Colonic mucosa (tissue), 4 donors: ENCODE data around the gene TECR. TPM values are rescaled to one million over a fixed set of nuclear protein-coding genes. Genes with fewer than 3 reads are reported as not detected.

Source experiments
- DNase-seq: peaks from one replicate; pipeline ENCODE4 v3.0.0-alpha.2; 2020
- H3K27ac ChIP-seq: fragments of 200-600 bp; one replicate; pipeline ENCODE4 v1.8.0; 2021
- H3K27me3 ChIP-seq: fragments of 200-600 bp; one replicate; pipeline ENCODE4 v1.8.0; 2021
- H3K36me3 ChIP-seq: fragments of 200-600 bp; one replicate; pipeline ENCODE4 v1.8.0; 2021
- H3K4me1 ChIP-seq: fragments of 200-600 bp; one replicate; pipeline ENCODE4 v1.8.0; 2021; ENCODE audit warnings: mild to moderate bottlenecking
- H3K4me3 ChIP-seq: fragments of 200-600 bp; one replicate; pipeline ENCODE4 v1.8.0; 2021
- H3K9ac ChIP-seq, 2 donors: one replicate each; pipeline ENCODE4 v1.7.0; 2013; ENCODE audit warnings: control low read depth in 2 of 2, low read depth in 2 of 2, low read length in 2 of 2
- H3K9me3 ChIP-seq: fragments of 200-600 bp; one replicate; pipeline ENCODE4 v1.8.0; 2021
- CTCF ChIP-seq: fragments of 200-600 bp; IDR thresholded peaks from one replicate; pipeline ENCODE4 v1.8.0; 2022; ENCODE audit warnings: antibody characterized with exemption, mild to moderate bottlenecking
- intact Hi-C: fragments of 100-400 bp; cut with DNase I; formaldehyde crosslinking; loops from one replicate; pipeline ENCODE4 v1.14.1; 2022
- total RNA-seq, 2 donors: library from RNA; stranded (reverse); fragmentation: NEBNext Ultra II Directional in 1 of 2; extraction: Animal tissue kit (Norgen Biotek cat#: 25700) in 1 of 2; gene quantifications; one replicate each; pipeline ENCODE4 v1.2.1, GENCODE V29; 2021
- donor health status: healthy.
- donor health status: DM: no; HTN: no; CAD: no.
- donor health status: DM: no; HTN: no; CAD: no.

TECR gene
- total RNA-seq, 2 donors from 2014 or later = 136 to 201 TPM

GRCh38 chr19:14542711-14543328, 13.4 kb downstream of the TECR start:
- Histone ChIP-seq H3K27ac (no peak overlapping the region), H3K27me3 (no peaks in the 10 kb centered on the region), H3K9me3 (no peaks in the 10 kb centered on the region), H3K9ac (no peak overlapping the region), H3K4me1 (no peaks in the 10 kb centered on the region), H3K4me3 (no peak overlapping the region), H3K36me3 (no peaks in the 10 kb centered on the region)
- no peak for DNase-seq
- TF ChIP-seq CTCF = no peak
- intact Hi-C loops = no loop called here

DNA sequence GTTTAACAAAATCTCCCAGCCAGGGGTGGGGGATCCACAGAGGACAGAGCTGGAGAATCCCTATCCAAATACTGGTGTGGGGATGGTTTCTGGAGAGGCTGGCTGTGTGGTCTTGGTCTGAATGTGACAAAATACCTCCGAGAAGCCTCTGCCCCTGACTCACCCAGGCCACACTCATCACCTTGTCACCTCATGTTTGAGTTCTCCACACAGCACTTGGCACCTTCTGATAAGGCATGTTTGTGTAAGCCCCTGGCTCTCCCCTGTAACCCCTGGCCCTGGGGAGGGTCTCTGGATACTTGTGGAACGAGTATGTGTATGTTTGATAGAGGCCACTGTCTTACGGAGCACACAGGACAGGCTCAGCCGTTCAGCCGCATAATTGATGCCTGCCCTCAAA, 14.7 kb downstream of the TECR start:
- H3K27ac ChIP-seq = no peak overlapping the region
- H3K27me3 ChIP-seq = no peaks in the 10 kb centered on the region
- H3K9me3 ChIP-seq = no peaks in the 10 kb centered on the region
- H3K4me1 ChIP-seq = no peaks in the 10 kb centered on the region
- intact Hi-C loops = no loop called here
- no peak for TF ChIP-seq CTCF
- no peak overlapping the region for H3K4me3 ChIP-seq
- H3K36me3 ChIP-seq = no peaks in the 10 kb centered on the region
- DNase-seq = no peak
- no peak overlapping the region for H3K9ac ChIP-seq

DNA sequence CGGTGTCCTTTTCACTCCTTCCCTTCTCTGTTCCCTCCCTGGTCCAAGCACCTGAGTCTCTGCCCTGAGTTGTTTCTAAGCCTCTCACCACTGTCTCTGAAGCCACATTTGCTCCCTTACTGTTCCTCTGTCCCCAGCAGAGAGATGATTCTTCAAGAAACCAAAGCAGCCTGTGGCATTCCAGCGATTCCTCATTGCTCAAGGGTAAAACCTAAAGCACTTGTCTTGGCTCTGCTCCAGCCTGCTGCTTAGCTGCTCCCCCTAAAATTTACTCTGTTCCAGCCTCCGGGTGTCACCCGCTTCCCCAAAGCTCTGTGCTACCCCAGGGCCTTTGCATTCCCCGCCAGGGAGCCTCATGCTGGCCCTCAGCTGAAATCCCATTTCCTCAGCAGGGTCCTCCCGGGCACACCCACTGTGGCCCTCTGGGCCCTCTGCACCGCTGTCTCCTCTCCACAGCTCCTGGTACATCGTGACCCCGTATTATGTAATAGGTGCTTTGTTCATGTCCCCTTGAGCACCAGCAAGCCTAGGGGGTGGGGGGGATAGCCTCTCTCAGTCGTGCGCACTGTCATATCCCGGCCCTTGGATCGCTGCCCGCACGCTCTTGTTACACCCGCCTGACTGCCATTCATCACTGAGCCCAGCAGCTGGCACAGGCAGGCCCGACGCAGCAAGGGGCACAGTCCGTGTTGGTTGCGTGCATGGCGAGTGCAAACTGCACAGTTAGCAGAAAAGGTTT, 15.8 kb downstream of the TECR start:
- no peak for DNase-seq
- no peaks in the 10 kb centered on the region for H3K27me3 ChIP-seq
- H3K36me3 ChIP-seq = no peaks in the 10 kb centered on the region
- intact Hi-C loops = no loop called here
- no peak overlapping the region for H3K27ac ChIP-seq
- H3K4me1 ChIP-seq = no peaks in the 10 kb centered on the region
- no peaks in the 10 kb centered on the region for H3K9me3 ChIP-seq
- H3K4me3 ChIP-seq = no peak overlapping the region
- TF ChIP-seq CTCF = no peak
- H3K9ac ChIP-seq = peak overlapping the region in 1 of 2 donors; percentile 5

- no peak overlapping the region for H3K27ac ChIP-seq
- H3K4me3 ChIP-seq = no peak overlapping the region
- no peak for TF ChIP-seq CTCF
- H3K9ac ChIP-seq = peak overlapping the region in 1 of 2 donors; percentile 5
- intact Hi-C loops = no loop called here
- H3K9me3 ChIP-seq = no peaks in the 10 kb centered on the region
- no peaks in the 10 kb centered on the region for H3K27me3 ChIP-seq
- no peak for DNase-seq
- peaks cover 4% of the 10 kb centered on the region for H3K4me1 ChIP-seq
- no peaks in the 10 kb centered on the region for H3K36me3 ChIP-seq
Observed at GRCh38 chr19:14545716-14546082, 16.3 kb downstream of the TECR start.

DNA sequence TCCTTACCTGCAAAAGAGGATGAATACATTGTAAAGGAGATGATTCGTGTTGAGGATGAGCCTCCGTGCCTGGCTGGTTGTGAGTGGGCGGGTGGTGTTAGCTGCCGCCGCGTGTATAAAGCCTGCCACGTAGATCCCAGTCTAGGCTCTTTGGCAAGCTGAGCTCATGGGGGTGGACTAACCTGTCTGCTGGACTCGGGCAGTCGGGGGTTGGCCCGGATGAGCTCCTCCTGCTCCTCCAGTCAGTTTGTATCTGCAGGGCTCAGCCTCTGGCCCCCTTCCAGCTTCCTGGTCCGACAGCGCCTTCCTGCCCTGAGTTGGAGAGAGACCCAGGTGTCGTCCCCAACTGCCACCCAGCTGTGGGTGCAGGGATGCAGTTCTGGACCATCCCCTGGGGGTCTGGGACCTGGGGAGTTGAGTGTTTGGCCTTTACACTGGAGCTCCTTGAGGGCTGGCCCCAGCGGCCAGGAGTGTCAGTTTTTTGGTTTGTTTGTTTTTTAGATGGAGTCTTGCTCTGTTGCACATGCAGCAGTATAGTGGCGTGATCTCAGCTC, 20.9 kb downstream of the TECR start:
- Histone ChIP-seq H3K36me3 (no peaks in the 10 kb centered on the region), H3K4me1 (peaks cover 9% of the 10 kb centered on the region), H3K27me3 (no peaks in the 10 kb centered on the region), H3K4me3 (no peak overlapping the region), H3K27ac (peak overlapping the region; percentile 60), H3K9ac (peak overlapping the region in 1 of 2 donors; percentile 13), H3K9me3 (no peaks in the 10 kb centered on the region)
- intact Hi-C loops = no loop called here
- DNase-seq = peak; percentile 88
- TF ChIP-seq CTCF = no peak
